Measurements from ENCODE around the gene EFNB2.

EFNB2 gene

GRCh38 chr13:106503730-106504453, 31.6 kb downstream of the EFNB2 start:
- Histone ChIP-seq H2AFZ (ENCODE audit: low read length) (no peak overlapping the region), H3K9me2 (replicated peaks; ENCODE audit: insufficient read depth, low read length) (no peaks in the 10 kb centered on the region), H3K4me1 (ENCODE audit: low read length) (no peaks in the 10 kb centered on the region), H3K4me2 (ENCODE audit: low read depth, low read length) (no peak overlapping the region), H3K4me3 (ENCODE audit: low read length) (no peak overlapping the region), H3K36me3 (replicated peaks; ENCODE audit: insufficient read depth, low read length) (no peaks in the 10 kb centered on the region), H4K20me1 (ENCODE audit: insufficient read depth, low read length) (no peaks in the 10 kb centered on the region), H3K9me3 (replicated peaks; ENCODE audit: insufficient read depth, low read length) (no peaks in the 10 kb centered on the region), H3K79me2 (ENCODE audit: low read length) (no peaks in the 10 kb centered on the region), H3K9ac (ENCODE audit: low read length) (no peak overlapping the region), H3K27me3 (replicated peaks; ENCODE audit: insufficient read depth, low read length) (no peaks in the 10 kb centered on the region), H3F3A (ENCODE audit: insufficient read depth, low read length) (no peaks in the 10 kb centered on the region), H3K27ac (ENCODE audit: low read length) (no peak overlapping the region)
- DNase-seq: no peak
- TF ChIP-seq EZH2 (optimal IDR thresholded peaks at IDR 0.05; ENCODE audit: low read depth, low read length): no peak
- TF ChIP-seq EZH2phosphoT487 (IDR thresholded peaks at IDR 0.05; ENCODE audit: low read length): no peak
- TF ChIP-seq, protein P1, sequence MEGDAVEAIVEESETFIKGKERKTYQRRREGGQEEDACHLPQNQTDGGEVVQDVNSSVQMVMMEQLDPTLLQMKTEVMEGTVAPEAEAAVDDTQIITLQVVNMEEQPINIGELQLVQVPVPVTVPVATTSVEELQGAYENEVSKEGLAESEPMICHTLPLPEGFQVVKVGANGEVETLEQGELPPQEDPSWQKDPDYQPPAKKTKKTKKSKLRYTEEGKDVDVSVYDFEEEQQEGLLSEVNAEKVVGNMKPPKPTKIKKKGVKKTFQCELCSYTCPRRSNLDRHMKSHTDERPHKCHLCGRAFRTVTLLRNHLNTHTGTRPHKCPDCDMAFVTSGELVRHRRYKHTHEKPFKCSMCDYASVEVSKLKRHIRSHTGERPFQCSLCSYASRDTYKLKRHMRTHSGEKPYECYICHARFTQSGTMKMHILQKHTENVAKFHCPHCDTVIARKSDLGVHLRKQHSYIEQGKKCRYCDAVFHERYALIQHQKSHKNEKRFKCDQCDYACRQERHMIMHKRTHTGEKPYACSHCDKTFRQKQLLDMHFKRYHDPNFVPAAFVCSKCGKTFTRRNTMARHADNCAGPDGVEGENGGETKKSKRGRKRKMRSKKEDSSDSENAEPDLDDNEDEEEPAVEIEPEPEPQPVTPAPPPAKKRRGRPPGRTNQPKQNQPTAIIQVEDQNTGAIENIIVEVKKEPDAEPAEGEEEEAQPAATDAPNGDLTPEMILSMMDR (IDR thresholded peaks at IDR 0.05; ENCODE audit: low read length): no peak

DNA sequence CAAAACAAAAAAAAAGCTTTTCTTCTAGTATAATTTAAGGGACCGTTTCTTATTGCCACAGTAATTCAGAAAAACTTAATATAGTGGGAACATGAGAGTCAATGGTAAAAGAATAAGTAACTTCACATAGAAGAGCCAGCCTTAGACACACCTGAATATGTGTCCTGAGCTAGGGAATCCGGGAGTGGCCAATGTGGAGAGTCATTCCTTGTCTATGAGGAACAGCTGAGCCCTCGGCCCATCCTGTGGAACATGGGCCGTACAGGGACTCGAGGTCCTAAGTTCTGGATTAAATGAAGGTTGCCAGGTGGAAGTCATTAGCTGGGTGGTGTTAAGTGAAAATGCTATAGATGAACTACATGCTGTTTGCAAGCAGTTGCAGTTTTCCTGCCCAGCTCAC, 32.2 kb downstream of the EFNB2 start:
- Histone ChIP-seq H3K4me2 (ENCODE audit: low read depth, low read length) (no peak overlapping the region), H3K79me2 (ENCODE audit: low read length) (no peaks in the 10 kb centered on the region), H3K27ac (ENCODE audit: low read length) (no peak overlapping the region), H4K20me1 (ENCODE audit: insufficient read depth, low read length) (no peaks in the 10 kb centered on the region), H3K36me3 (replicated peaks; ENCODE audit: insufficient read depth, low read length) (no peaks in the 10 kb centered on the region), H3K4me1 (ENCODE audit: low read length) (no peaks in the 10 kb centered on the region), H3K9me3 (replicated peaks; ENCODE audit: insufficient read depth, low read length) (no peaks in the 10 kb centered on the region), H3K9me2 (replicated peaks; ENCODE audit: insufficient read depth, low read length) (no peaks in the 10 kb centered on the region), H3K27me3 (replicated peaks; ENCODE audit: insufficient read depth, low read length) (no peaks in the 10 kb centered on the region), H3F3A (ENCODE audit: insufficient read depth, low read length) (no peaks in the 10 kb centered on the region), H3K9ac (ENCODE audit: low read length) (no peak overlapping the region), H2AFZ (ENCODE audit: low read length) (no peak overlapping the region), H3K4me3 (ENCODE audit: low read length) (no peak overlapping the region)
- TF ChIP-seq EZH2 (optimal IDR thresholded peaks at IDR 0.05; ENCODE audit: low read depth, low read length) (no peak), EZH2phosphoT487 (IDR thresholded peaks at IDR 0.05; ENCODE audit: low read length) (no peak)
- TF ChIP-seq, protein P1 (IDR thresholded peaks at IDR 0.05; ENCODE audit: low read length): no peak
- no peak for DNase-seq

GRCh38 chr13:106500445-106500844, 35.0 kb downstream of the EFNB2 start:
- H3K27ac ChIP-seq (ENCODE audit: low read length): no peak overlapping the region
- H3K9ac ChIP-seq (ENCODE audit: low read length): no peak overlapping the region
- H3K36me3 ChIP-seq (replicated peaks; ENCODE audit: insufficient read depth, low read length): no peaks in the 10 kb centered on the region
- H3F3A ChIP-seq (ENCODE audit: insufficient read depth, low read length): no peaks in the 10 kb centered on the region
- H3K4me1 ChIP-seq (ENCODE audit: low read length): no peaks in the 10 kb centered on the region
- no peak overlapping the region for H3K4me2 ChIP-seq (ENCODE audit: low read depth, low read length)
- no peak overlapping the region for H2AFZ ChIP-seq (ENCODE audit: low read length)
- H3K4me3 ChIP-seq (ENCODE audit: low read length): no peak overlapping the region
- no peak for DNase-seq
- no peaks in the 10 kb centered on the region for H3K27me3 ChIP-seq (replicated peaks; ENCODE audit: insufficient read depth, low read length)
- H4K20me1 ChIP-seq (ENCODE audit: insufficient read depth, low read length): no peaks in the 10 kb centered on the region
- TF ChIP-seq EZH2phosphoT487 (IDR thresholded peaks at IDR 0.05; ENCODE audit: low read length) (no peak), EZH2 (optimal IDR thresholded peaks at IDR 0.05; ENCODE audit: low read depth, low read length) (no peak)
- TF ChIP-seq, protein P1 (IDR thresholded peaks at IDR 0.05; ENCODE audit: low read length): no peak
- H3K79me2 ChIP-seq (ENCODE audit: low read length): no peaks in the 10 kb centered on the region
- no peaks in the 10 kb centered on the region for H3K9me3 ChIP-seq (replicated peaks; ENCODE audit: insufficient read depth, low read length)
- H3K9me2 ChIP-seq (replicated peaks; ENCODE audit: insufficient read depth, low read length): no peaks in the 10 kb centered on the region

Data from MM.1S (cell line).